ENCODE measurements around the gene PALLD. TPM values are rescaled to one million over a fixed set of nuclear protein-coding genes. Genes with fewer than 3 reads are reported as not detected.

PALLD gene
- total and polyA plus RNA-seq, 2 of the 8 experiments (the other 6 are each of a cell fraction or from before 2014, with no cell fraction given) = 10.5 to 25.0 TPM

DNA sequence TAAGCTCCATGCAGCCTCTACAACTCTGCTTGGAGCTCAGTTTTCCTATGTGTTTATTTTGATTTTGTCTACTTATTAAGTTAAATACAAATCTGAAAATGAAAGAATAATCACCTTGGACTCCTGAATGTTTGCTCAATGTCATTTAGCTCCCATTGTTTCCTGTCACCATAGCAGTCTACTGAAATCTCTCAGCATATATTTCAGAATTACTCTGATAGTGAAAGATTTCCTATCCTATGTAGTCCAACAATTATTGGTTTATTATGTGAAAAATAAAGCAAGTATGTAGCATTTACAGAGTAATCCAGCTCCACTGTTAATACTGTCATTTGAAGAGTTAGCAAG, 344.8 kb downstream of the PALLD start (continued):
- no peak for TF ChIP-seq CHD7 (IDR thresholded peaks at IDR 0.05; ENCODE audit: insufficient replicate concordance, low read length)
- TF ChIP-seq RBBP5 (IDR thresholded peaks at IDR 0.05; ENCODE audit: borderline replicate concordance, low read depth, low read length) = no peak
- no peak for TF ChIP-seq CBX8 (IDR thresholded peaks at IDR 0.05; ENCODE audit: borderline replicate concordance, low read depth, low read length)
- TF ChIP-seq EP300 (IDR thresholded peaks at IDR 0.05; ENCODE audit: borderline replicate concordance in 1 of 2, low read depth in 2 of 2, low read length in 2 of 2) = no peak
- no peak for TF ChIP-seq SIX5 (IDR thresholded peaks at IDR 0.05; ENCODE audit: low read depth, low read length)
- no peak for TF ChIP-seq POLR2AphosphoS5 (IDR thresholded peaks at IDR 0.05; ENCODE audit: low read depth, low read length)

All from H1 (cell line).